Panc1 (cell line): Measurements from ENCODE around the gene PAWR. TPM values are rescaled to one million over a fixed set of nuclear protein-coding genes. Genes with fewer than 3 reads are reported as not detected.

Experiments used
- ATAC-seq: fragments of 200-7000 bp; cut with Tn5 transposase; 2 replicates; pipeline ENCODE4 v1.9.1; 2020; ENCODE audit warnings: mild to moderate bottlenecking, moderate library complexity
- BruUV-seq: library from RNA; stranded (reverse); fragments of 400-500 nt; replicated peaks from 2 replicates; lab custom pipeline; 2021; lab: Mats Ljungman, UMichigan
- CTCF ChIA-PET: fragments of 300-600 bp; sonication (Branson Sonifier 250); formaldehyde crosslinking; loops from one replicate; lab custom pipeline; 2022; ENCODE audit warnings: antibody characterized with exemption; lab: Charles Lee
- POLR2A ChIA-PET: fragments of 300-600 bp; sonication (Branson Sonifier 250); formaldehyde crosslinking; loops from one replicate; lab custom pipeline; 2022; ENCODE audit warnings: antibody characterized with exemption; lab: Charles Lee
- DNase-seq: peaks from one replicate; pipeline ENCODE4 v3.0.0-alpha.2; 2010; ENCODE audit warnings: low read depth, low spot score
- H3K27ac ChIP-seq: 2 replicates; pipeline ENCODE4 v1.5.1; 2011; ENCODE audit warnings: mild to moderate bottlenecking, low read length, inconsistent platforms
- H3K27me3 ChIP-seq: fragments of 200-500 bp; sonication (Bioruptor generic); 2 replicates; pipeline ENCODE4 v1.6.0; 2014; ENCODE audit warnings: low read length, inconsistent platforms; ENCODE audit not compliant: control insufficient read depth, insufficient read depth
- H3K36me3 ChIP-seq: fragments of 200-500 bp; sonication (Bioruptor generic); 2 replicates; pipeline ENCODE4 v1.5.1; 2014; ENCODE audit warnings: inconsistent platforms, mild to moderate bottlenecking, low read length, moderate library complexity; ENCODE audit not compliant: control insufficient read depth, insufficient read depth
- H3K4me1 ChIP-seq: 2 replicates; pipeline ENCODE4 v1.5.1; 2011; ENCODE audit warnings: inconsistent platforms, mild to moderate bottlenecking, low read length, moderate library complexity; ENCODE audit not compliant: control insufficient read depth, insufficient read depth
- H3K4me3 ChIP-seq, 2 experiments: 2 replicates each; pipeline ENCODE4 v1.5.1; 2011 to 2012; ENCODE audit warnings: low read depth in 2 of 2, low read length in 2 of 2, mild to moderate bottlenecking in 2 of 2, inconsistent platforms in 1 of 2, moderate library complexity in 1 of 2
- H3K9me3 ChIP-seq: fragments of 200-500 bp; sonication (Bioruptor generic); 2 replicates; pipeline ENCODE4 v1.5.1; 2014; ENCODE audit warnings: low read depth, mild to moderate bottlenecking, inconsistent platforms, low read length, moderate library complexity; ENCODE audit not compliant: control insufficient read depth, insufficient read depth
- POLR2AphosphoS5 ChIP-seq: IDR thresholded peaks from 2 replicates; pipeline ENCODE4 v1.6.1; 2012; ENCODE audit warnings: mild to moderate bottlenecking, low read depth, low read length, moderate library complexity
- SIN3A ChIP-seq: IDR thresholded peaks from 2 replicates; pipeline ENCODE4 v1.6.1; 2012; ENCODE audit warnings: low read depth, mild to moderate bottlenecking, low read length, moderate library complexity, borderline replicate concordance; ENCODE audit not compliant: insufficient read depth
- TCF7L2 ChIP-seq: IDR thresholded peaks from 2 replicates; pipeline ENCODE4 v1.6.1; 2011; ENCODE audit warnings: mild to moderate bottlenecking, low read depth, low read length, inconsistent platforms
- in situ Hi-C: cut with HindIII; loops from 2 replicates; pipeline ENCODE4 v1.10.0; 2016; ENCODE audit warnings: low sequenced_read_pairs, low pct_unique_long_range_greater_than_20kb
- intact Hi-C: fragments of 100-400 bp; cut with micrococcal nuclease; formaldehyde crosslinking; loops from one replicate; pipeline ENCODE4 v1.10.0; 2022; ENCODE audit not compliant: unreplicated experiment
- total RNA-seq: library from RNA; stranded (reverse); gene quantifications from one replicate; pipeline ENCODE4 v1.2.1, GENCODE V29; 2021; ENCODE audit not compliant: unreplicated experiment
- TF ChIP-seq, protein P1 (sequence below), 2 experiments: IDR thresholded peaks; 2 replicates each; pipeline ENCODE4 v1.6.1; 2011 to 2012; ENCODE audit warnings: low read depth in 2 of 2, control low read depth in 1 of 2, low read length in 1 of 2, mild to moderate bottlenecking in 1 of 2, moderate library complexity in 1 of 2; ENCODE audit not compliant: insufficient read depth in 1 of 2
- TF ChIP-seq, protein P2 (sequence below): fragments of 450-650 bp; IDR thresholded peaks from 2 replicates; pipeline ENCODE4 v1.5.1; 2017; ENCODE audit warnings: mild to moderate bottlenecking

The PAWR gene
- total RNA-seq, 1 experiment from 2014 or later = 142 TPM

DNA sequence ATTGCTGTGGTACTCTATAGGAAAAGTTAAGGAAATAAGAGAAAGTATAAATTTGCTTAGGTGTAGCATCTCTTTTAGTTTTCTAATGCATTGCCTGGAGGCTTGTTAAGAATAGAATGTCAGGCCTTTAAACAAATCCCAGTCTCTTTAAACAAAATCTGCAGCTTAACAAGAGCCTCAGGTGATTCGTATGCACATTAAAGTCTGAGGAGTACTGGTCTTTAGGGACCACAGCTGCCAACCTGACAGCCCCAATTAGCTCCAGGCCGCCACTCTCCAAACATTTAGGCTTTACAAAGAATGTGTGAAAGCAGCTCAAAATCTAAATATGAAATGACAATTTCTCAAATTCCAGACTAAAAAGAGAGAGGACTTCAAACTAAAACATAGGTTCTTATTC is 35.7 kb downstream of the PAWR start:
- intact Hi-C loops (no loop called here), in situ Hi-C loops (no loop called here)
- H3K9me3 ChIP-seq = no peaks in the 10 kb centered on the region
- no peak overlapping the region for H3K4me3 ChIP-seq
- no peaks in the 10 kb centered on the region for H3K27me3 ChIP-seq
- POLR2A ChIA-PET = no interaction called here
- no peaks in the 10 kb centered on the region for H3K36me3 ChIP-seq
- CTCF ChIA-PET = no interaction called here
- no TSS peak for BruUV-seq
- no peak for DNase-seq
- H3K4me1 ChIP-seq = peaks cover 27% of the 10 kb centered on the region
- H3K27ac ChIP-seq = peak overlapping the region; percentile 8; the same call in 1 of the 2 replicates
- TF ChIP-seq, protein P1, sequence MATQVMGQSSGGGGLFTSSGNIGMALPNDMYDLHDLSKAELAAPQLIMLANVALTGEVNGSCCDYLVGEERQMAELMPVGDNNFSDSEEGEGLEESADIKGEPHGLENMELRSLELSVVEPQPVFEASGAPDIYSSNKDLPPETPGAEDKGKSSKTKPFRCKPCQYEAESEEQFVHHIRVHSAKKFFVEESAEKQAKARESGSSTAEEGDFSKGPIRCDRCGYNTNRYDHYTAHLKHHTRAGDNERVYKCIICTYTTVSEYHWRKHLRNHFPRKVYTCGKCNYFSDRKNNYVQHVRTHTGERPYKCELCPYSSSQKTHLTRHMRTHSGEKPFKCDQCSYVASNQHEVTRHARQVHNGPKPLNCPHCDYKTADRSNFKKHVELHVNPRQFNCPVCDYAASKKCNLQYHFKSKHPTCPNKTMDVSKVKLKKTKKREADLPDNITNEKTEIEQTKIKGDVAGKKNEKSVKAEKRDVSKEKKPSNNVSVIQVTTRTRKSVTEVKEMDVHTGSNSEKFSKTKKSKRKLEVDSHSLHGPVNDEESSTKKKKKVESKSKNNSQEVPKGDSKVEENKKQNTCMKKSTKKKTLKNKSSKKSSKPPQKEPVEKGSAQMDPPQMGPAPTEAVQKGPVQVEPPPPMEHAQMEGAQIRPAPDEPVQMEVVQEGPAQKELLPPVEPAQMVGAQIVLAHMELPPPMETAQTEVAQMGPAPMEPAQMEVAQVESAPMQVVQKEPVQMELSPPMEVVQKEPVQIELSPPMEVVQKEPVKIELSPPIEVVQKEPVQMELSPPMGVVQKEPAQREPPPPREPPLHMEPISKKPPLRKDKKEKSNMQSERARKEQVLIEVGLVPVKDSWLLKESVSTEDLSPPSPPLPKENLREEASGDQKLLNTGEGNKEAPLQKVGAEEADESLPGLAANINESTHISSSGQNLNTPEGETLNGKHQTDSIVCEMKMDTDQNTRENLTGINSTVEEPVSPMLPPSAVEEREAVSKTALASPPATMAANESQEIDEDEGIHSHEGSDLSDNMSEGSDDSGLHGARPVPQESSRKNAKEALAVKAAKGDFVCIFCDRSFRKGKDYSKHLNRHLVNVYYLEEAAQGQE (IDR thresholded peaks at IDR 0.05; ENCODE audit: insufficient read depth in 1 of 2, low read depth in 2 of 2, low read length in 1 of 2) = no peak
- TF ChIP-seq SIN3A (no peak), POLR2AphosphoS5 (no peak), TCF7L2 (no peak)
- TF ChIP-seq, protein P2, sequence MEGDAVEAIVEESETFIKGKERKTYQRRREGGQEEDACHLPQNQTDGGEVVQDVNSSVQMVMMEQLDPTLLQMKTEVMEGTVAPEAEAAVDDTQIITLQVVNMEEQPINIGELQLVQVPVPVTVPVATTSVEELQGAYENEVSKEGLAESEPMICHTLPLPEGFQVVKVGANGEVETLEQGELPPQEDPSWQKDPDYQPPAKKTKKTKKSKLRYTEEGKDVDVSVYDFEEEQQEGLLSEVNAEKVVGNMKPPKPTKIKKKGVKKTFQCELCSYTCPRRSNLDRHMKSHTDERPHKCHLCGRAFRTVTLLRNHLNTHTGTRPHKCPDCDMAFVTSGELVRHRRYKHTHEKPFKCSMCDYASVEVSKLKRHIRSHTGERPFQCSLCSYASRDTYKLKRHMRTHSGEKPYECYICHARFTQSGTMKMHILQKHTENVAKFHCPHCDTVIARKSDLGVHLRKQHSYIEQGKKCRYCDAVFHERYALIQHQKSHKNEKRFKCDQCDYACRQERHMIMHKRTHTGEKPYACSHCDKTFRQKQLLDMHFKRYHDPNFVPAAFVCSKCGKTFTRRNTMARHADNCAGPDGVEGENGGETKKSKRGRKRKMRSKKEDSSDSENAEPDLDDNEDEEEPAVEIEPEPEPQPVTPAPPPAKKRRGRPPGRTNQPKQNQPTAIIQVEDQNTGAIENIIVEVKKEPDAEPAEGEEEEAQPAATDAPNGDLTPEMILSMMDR = no peak
- ATAC-seq = no peak

DNA sequence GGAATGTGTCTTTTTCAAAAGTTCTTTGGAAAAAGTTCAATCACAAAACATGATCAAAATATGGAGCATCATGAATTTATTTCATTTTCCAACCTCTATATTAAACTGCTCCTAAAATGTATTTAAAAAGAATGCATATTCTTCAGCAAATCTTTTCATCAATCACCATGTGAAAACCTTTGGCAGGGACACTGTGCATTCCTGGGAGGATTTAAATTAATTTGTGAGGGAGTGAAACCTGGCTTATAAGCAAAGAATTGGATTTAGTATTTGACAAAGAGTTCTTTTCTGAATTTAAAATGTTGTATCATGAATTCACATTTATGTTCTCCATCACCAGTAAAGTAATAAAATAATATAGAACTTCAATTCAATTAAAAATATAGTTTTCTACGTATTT is 38.2 kb downstream of the PAWR start:
- DNase-seq = no peak
- no peak for ATAC-seq
- Histone ChIP-seq H3K9me3 (no peaks in the 10 kb centered on the region), H3K27ac (peak overlapping the region; percentile 49), H3K4me3 (no peak overlapping the region), H3K4me1 (peaks cover 18% of the 10 kb centered on the region; the same call in 1 of the 2 replicates), H3K36me3 (no peaks in the 10 kb centered on the region), H3K27me3 (no peaks in the 10 kb centered on the region)
- ChIA-PET POLR2A (no interaction called here), CTCF (no interaction called here)
- TF ChIP-seq, protein P1 (IDR thresholded peaks at IDR 0.05; ENCODE audit: insufficient read depth in 1 of 2, low read depth in 2 of 2, low read length in 1 of 2) = no peak
- TF ChIP-seq, protein P2 = no peak
- no peak for TF ChIP-seq POLR2AphosphoS5
- no peak for TF ChIP-seq TCF7L2
- no peak for TF ChIP-seq SIN3A
- BruUV-seq = no TSS peak
- intact Hi-C loops = no loop called here
- in situ Hi-C loops = no loop called here
